ENCODE data around the gene GSE1.

The GSE1 gene

GRCh38 chr16:85609539-85609938, 3.6 kb upstream of the GSE1 start:
- TF ChIP-seq POLR2A (IDR thresholded peaks at IDR 0.05; ENCODE audit: extremely low read depth, insufficient read length) (no peak), MAX (IDR thresholded peaks at IDR 0.05; ENCODE audit: low read depth, low read length) (no peak), CTCF (IDR thresholded peaks at IDR 0.05; ENCODE audit: low read depth, low read length) (no peak), MYC (IDR thresholded peaks at IDR 0.05; ENCODE audit: low read depth, low read length) (no peak)
- no peak for DNase-seq (ENCODE audit: low read depth)
- H3K4me3 ChIP-seq (ENCODE audit: low read depth, low read length): no peak overlapping the region

GRCh38 chr16:85610059-85610445, 3.1 kb upstream of the GSE1 start:
- no peak overlapping the region for H3K4me3 ChIP-seq (ENCODE audit: low read depth, low read length)
- DNase-seq (ENCODE audit: low read depth): no peak
- TF ChIP-seq MAX (IDR thresholded peaks at IDR 0.05; ENCODE audit: low read depth, low read length) (no peak), POLR2A (IDR thresholded peaks at IDR 0.05; ENCODE audit: extremely low read depth, insufficient read length) (no peak), MYC (IDR thresholded peaks at IDR 0.05; ENCODE audit: low read depth, low read length) (no peak), CTCF (IDR thresholded peaks at IDR 0.05; ENCODE audit: low read depth, low read length) (no peak)

GRCh38 chr16:85610446-85611193, 2.5 kb upstream of the GSE1 start:
- TF ChIP-seq POLR2A (IDR thresholded peaks at IDR 0.05; ENCODE audit: extremely low read depth, insufficient read length): no peak
- TF ChIP-seq MYC (IDR thresholded peaks at IDR 0.05; ENCODE audit: low read depth, low read length): peak; percentile 75
- peak; percentile 61 for TF ChIP-seq MAX (IDR thresholded peaks at IDR 0.05; ENCODE audit: low read depth, low read length)
- TF ChIP-seq CTCF (IDR thresholded peaks at IDR 0.05; ENCODE audit: low read depth, low read length): peak; percentile 76
- peak; percentile 94 for DNase-seq (ENCODE audit: low read depth)
- peak overlapping the region; percentile 32 for H3K4me3 ChIP-seq (ENCODE audit: low read depth, low read length)

GRCh38 chr16:85611194-85611443, 2.0 kb upstream of the GSE1 start:
- no peak for TF ChIP-seq MYC (IDR thresholded peaks at IDR 0.05; ENCODE audit: low read depth, low read length)
- no peak for TF ChIP-seq MAX (IDR thresholded peaks at IDR 0.05; ENCODE audit: low read depth, low read length)
- TF ChIP-seq CTCF (IDR thresholded peaks at IDR 0.05; ENCODE audit: low read depth, low read length): no peak
- TF ChIP-seq POLR2A (IDR thresholded peaks at IDR 0.05; ENCODE audit: extremely low read depth, insufficient read length): no peak
- no peak for DNase-seq (ENCODE audit: low read depth)

GRCh38 chr16:85611444-85612190, 1.5 kb upstream of the GSE1 start:
- TF ChIP-seq MAX (IDR thresholded peaks at IDR 0.05; ENCODE audit: low read depth, low read length) (peak; percentile 19; the same call in 1 of the 2 replicates), POLR2A (IDR thresholded peaks at IDR 0.05; ENCODE audit: extremely low read depth, insufficient read length) (no peak), MYC (IDR thresholded peaks at IDR 0.05; ENCODE audit: low read depth, low read length) (peak; percentile 17; the same call in 1 of the 2 replicates)
- DNase-seq (ENCODE audit: low read depth): peak; percentile 83
- peak overlapping the region; percentile 25 for H3K4me3 ChIP-seq (ENCODE audit: low read depth, low read length)

More at GRCh38 chr16:85611194-85611443, 2.0 kb upstream of the GSE1 start:
- peak overlapping the region; percentile 32 for H3K4me3 ChIP-seq (ENCODE audit: low read depth, low read length)

All from NB4 (cell line).